LoVo (cell line): ENCODE measurements around the gene ADGRD2.

Experiments used
- DNase-seq: peaks from one replicate; pipeline ENCODE4 v3.0.0-alpha.2; 2016; ENCODE audit warnings: low spot score

ADGRD2 gene

GRCh38 chr9:124479947-124480620 is 29.8 kb downstream of the ADGRD2 start:
- DNase-seq = no peak

DNA sequence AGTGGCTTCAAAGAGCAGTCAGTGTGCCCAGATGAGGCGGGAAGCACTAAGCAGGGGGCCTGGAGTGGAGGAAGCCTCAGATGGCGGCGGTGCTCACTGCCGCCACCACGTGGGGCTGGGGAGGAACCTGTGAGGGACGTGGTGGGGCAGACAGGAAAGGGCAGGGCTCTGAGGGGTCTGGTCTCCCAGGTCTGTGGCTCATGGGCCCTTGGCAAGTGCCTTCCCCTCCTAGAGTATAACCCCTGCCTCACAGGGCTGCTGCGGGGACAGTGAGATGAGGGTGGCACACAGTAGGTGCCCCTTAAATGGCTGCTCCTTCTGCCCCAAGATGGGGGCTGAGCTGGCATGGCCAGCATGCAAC is 30.4 kb downstream of the ADGRD2 start:
- DNase-seq = no peak

GRCh38 chr9:124481115-124481514 is 30.9 kb downstream of the ADGRD2 start:
- no peak for DNase-seq

- DNase-seq = no peak
These were observed 32.3 kb downstream of the ADGRD2 start for GRCh38 chr9:124482431-124483031.

DNA sequence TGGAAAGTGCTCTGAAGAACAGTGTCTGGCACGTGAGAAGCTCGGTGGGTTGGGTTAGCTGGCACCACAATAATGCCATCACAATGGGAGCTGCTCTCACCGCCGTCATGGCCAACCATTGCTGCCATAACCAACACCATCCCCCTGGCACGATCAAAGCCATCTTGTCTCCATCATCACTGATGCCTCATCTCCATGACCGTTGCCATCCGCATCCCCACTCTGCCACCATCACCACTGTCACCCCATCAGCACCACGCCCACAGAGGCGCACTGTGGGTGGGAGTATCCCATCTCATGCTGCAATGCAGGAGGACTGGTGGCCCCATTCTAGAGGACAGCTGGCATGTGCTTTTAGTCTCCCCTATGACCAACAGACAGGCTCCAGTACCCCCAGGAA is 33.2 kb downstream of the ADGRD2 start:
- no peak for DNase-seq

GRCh38 chr9:124485201-124485600 is 35.0 kb downstream of the ADGRD2 start:
- DNase-seq = no peak

- no peak for DNase-seq
These were observed 35.7 kb downstream of the ADGRD2 start for GRCh38 chr9:124485936-124486335.

DNA sequence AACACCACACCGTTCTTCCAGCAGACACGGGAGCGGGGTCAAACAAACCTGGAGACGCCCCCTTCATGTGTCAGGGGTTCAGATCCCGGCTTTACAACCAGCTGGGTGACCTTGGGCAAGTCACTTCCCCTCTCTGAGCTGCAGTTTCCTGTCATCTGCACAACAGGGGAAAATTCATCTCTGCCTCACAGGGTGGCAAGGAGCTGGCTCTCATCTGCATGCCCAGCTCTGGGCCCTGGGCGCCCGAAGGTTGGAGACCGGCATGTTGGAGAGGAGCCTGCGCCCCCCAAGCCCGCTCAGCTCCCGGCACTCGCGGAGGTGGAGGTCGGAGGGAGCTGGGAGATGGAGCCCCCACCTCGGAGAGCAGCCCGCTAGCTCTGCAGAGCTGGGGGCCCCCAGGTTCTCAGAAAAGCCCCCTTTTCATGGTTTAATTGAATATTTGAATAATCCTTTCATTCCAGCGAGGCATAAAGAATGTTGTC is 36.6 kb downstream of the ADGRD2 start:
- no peak for DNase-seq

GRCh38 chr9:124487260-124488182 is 37.3 kb downstream of the ADGRD2 start:
- no peak for DNase-seq

GRCh38 chr9:124488641-124489210 is 38.5 kb downstream of the ADGRD2 start:
- no peak for DNase-seq

GRCh38 chr9:124489222-124489621 is 39.0 kb downstream of the ADGRD2 start:
- DNase-seq = no peak

DNA sequence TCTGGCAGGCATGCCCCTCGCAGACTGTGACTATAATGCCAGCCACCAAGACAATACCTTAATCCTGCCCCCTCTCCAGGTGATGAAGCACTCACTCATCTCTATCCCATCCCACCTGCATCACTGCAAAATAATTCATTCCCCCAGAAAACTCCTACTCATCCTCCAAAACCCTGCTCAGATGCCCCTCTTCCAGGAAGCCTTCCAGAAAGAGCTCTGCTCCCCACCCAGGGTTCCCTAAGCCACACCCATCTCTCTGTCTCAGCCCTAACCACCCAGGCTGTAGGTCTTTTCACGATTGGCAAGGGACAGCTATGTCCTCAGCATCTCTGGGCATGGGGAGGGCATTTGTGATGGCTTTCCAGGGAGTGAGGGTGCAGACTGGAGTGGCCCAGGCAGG is 39.8 kb downstream of the ADGRD2 start:
- DNase-seq = no peak

DNA sequence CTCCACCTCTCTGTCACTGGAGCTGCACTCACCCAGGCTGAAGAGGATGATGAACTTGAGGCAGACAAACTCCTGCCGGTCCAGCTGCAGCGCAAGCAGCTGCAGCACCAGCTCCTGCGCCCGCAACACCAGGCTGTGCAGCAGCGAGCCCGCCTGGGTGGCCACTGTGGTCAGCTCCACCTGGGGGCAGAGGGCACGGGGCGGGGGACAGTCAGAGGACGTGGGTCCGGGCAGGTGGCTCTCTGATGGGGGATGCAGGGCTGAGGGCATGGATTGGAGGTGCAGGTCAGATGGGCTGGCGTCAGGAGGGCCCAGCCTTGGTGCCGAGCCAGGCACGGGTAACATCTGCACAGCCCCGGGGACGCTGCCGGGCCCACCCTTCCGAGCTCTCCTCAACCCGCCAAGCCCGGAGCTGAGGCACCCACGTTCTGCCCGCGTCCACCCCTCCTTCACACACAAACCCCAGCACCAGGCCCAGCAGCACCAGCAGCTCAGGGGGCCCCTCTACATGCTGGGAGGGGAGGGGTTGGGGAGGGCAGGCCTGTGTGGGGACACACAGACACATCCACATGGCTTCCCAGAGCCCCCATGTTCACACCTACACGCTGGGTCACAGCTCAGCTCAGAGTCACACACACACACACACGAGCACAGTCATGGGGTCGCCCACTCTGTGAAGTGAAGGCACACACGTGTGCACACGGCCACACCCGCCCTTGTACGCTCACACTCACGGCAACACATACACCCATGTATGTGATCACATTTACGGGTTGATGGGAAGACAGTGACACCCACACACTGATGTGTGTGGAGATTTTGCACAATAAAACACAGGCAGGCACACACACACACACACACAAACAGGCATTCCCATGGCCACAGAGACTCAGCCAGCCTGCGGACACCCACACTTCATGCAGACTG is 41.1 kb downstream of the ADGRD2 start:
- no peak for DNase-seq

DNA sequence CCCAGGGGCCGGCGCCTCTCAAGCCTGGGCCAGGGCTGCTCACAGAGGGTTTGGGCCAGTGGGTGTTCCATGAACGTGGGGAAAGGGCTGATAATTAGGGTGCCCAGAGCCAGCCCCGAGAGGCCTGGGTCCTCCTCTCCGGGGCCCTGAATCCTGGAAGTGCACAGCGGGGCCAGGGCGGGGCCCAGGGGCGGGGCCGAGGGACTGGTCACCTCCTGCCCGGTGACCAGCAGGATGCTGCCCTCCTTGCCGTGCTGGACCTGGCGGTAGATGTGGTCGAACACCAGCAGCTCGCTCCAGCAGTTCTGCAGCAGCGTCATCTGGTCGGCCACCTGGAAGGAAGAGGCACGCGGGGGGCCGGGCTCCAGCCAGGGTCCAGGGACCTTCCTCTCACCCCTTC is 42.6 kb downstream of the ADGRD2 start:
- DNase-seq = no peak

DNA sequence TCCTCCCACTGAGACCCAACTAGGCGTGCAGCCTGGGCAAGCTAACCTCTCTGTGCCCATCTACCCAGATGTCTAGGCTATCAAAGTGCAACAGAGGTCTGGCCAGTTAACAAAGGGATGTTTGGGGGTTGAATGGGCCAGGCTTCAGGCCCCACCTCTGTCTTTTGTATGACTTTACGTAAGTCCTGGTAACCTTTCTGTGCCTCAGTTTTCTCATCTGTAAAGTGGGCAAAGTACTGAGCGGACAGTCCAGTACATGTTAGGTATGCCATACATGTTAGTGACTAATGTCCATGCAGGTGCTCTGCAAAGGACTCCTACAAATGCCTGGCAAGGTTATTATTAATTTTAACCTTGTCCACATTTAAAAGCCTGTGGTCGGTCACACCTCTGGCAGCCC is 43.0 kb downstream of the ADGRD2 start:
- no peak for DNase-seq

DNA sequence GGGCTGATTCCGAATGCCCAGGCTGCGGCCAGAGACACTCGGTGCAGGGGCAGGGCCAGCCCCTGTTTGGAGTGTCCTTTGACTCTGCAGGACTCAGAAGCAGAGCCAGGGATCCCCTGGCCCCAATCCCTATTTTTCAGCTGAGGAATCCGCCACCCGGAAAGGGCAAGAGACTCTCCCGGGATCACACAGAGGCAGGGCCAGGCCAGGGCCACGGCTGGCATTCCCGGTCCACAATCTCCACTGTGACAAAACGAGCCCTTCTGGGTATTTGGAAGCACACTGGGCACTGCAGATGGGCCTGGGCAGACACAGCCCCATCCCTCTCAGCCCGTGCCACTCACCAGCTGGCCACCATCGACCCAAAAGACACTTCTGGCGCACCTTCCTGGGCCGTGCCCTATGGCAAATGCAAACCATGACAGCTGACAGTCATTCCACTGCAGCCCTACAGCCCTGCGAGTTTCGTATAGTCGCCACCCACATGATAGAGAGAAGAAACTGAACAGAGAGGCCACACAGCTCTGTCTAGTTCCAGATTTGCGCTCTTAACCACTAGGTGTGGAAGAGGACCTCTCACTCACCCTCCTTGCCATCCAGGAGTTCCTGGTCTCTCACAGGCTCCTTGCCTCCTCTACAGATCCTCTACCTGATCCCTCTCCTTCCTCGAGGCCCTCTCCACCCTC is 43.7 kb downstream of the ADGRD2 start:
- no peak for DNase-seq

GRCh38 chr9:124495126-124496074 is 45.1 kb downstream of the ADGRD2 start:
- no peak for DNase-seq

- no peak for DNase-seq
These were observed 45.8 kb downstream of the ADGRD2 start for GRCh38 chr9:124496075-124496449.

- no peak for DNase-seq
These were observed 46.2 kb downstream of the ADGRD2 start for GRCh38 chr9:124496463-124496862.

- no peak for DNase-seq
These were observed 47.2 kb downstream of the ADGRD2 start for GRCh38 chr9:124497441-124497840.
